Activated CD8-positive, alpha-beta T cell treated with anti-CD3 and anti-CD28 coated beads for 36 hours (primary cell): ENCODE results near the gene FGF18. TPM values are rescaled to one million over a fixed set of nuclear protein-coding genes. Genes with fewer than 3 reads are reported as not detected.

Experiments
- ATAC-seq: fragments of 200-7000 bp; cut with Tn5 transposase; one replicate; pipeline ENCODE4 v1.10.0; 2021; ENCODE audit warnings: mild to moderate bottlenecking, moderate library complexity
- CTCF ChIA-PET: fragments of 350-600 bp; sonication (Branson Sonifier 250); formaldehyde crosslinking; loops from one replicate; lab custom pipeline; 2021; ENCODE audit warnings: antibody characterized with exemption; lab: Charles Lee
- POLR2A ChIA-PET: fragments of 350-600 bp; sonication (Branson Sonifier 250); formaldehyde crosslinking; loops from one replicate; lab custom pipeline; 2021; ENCODE audit warnings: antibody characterized with exemption; lab: Charles Lee
- DNase-seq: peaks from one replicate; pipeline ENCODE4 v3.0.0-alpha.2; 2020
- H3K27ac Mint-ChIP-seq: one replicate; pipeline ENCODE4 v1.8.0; 2021; ENCODE audit warnings: mild to moderate bottlenecking, mixed read lengths
- H3K27me3 Mint-ChIP-seq: one replicate; pipeline ENCODE4 v1.8.0; 2021; ENCODE audit warnings: mixed read lengths
- H3K36me3 Mint-ChIP-seq: one replicate; pipeline ENCODE4 v1.8.0; 2021; ENCODE audit warnings: low read depth, mixed read lengths
- H3K4me1 Mint-ChIP-seq: one replicate; pipeline ENCODE4 v1.8.0; 2021; ENCODE audit warnings: low read depth, mixed read lengths
- H3K4me3 Mint-ChIP-seq: one replicate; pipeline ENCODE4 v1.8.0; 2021; ENCODE audit warnings: mild to moderate bottlenecking, moderate library complexity, mixed read lengths
- H3K9me3 Mint-ChIP-seq: one replicate; pipeline ENCODE4 v1.8.0; 2021; ENCODE audit warnings: mixed read lengths
- intact Hi-C: fragments of 100-400 bp; cut with micrococcal nuclease; formaldehyde crosslinking; loops from one replicate; pipeline ENCODE4 v1.10.0; 2022
- total RNA-seq, 2 experiments: library from RNA; stranded (reverse); gene quantifications; one replicate each; pipeline ENCODE4 v1.2.3, GENCODE V29; 2021
- TF ChIP-seq, protein P1 (sequence below): fragments of 200-600 bp; IDR thresholded peaks from one replicate; pipeline ENCODE4 v1.8.0; 2022; ENCODE audit warnings: antibody characterized with exemption, mild to moderate bottlenecking

Gene FGF18
- total RNA-seq, 2 experiments from 2014 or later, result 0.18 TPM; not detected in 1

DNA sequence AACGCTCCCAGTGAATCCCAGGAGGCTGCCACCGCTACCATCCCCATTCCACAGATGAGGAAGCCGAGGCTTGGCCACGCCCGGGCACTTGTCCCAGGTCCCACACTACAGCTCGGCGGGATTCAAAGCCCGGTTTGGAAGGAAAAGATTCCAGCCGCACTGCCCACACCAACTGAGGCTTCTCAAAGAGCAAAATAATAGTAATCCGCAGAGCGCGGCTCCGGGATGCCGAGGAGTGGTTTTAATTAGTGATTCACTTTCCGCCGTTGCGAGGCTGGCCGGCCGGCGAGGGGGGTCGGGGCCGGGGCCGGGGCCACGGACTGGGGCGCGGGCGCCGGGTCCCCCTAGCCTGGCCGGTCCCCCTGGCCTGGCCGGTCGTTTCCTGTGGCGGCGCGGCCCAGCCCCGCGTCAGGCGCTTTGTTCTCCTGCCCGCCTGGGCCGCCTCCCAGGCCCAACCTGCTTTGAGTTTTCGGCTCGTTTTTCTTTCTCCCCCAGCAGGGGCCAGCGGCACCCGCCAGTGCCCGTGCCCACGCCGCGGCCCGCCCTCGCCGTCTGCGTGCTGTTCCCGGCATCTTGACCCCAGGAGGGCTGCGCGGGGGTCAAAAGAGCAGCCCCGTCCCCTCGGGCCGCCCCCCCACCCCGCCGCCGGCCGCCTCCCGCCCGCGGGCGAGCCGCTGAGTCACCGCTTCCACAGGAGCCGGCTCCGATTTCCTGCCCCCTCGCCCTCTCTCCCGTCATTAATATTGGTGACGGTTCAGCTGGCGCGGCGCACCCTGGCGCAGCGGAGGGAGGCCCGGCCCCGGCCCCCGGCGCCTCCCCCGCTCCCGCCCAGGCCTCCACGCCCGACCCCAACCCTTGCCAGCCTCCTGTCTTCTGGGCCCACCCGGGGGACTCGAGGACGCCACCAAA lies 31.2 kb downstream of the FGF18 start:
- peaks cover 43% of the 10 kb centered on the region for H3K27me3 Mint-ChIP-seq
- ATAC-seq, result peak; percentile 80
- CTCF ChIA-PET, result no interaction called here

DNA sequence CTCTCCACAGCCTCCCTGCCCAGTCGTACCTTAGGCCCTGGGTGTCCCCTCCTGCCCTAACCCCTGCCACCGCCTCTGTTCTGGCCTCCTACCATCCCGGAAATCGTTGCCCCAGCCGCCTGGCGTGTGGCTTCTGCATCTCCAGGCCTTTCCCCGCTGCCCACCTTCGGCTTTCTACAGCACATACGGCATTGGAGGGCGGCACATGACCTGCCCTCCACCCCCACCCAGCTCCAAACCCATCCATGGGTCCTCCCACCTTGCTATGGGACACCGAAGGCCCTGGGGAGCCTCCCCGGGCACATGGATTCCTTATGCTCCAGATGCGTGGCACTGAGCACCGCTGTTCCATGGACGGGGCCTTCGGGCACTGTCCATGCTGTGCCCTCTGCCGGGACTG lies 32.0 kb downstream of the FGF18 start:
- H3K4me3 Mint-ChIP-seq, result no peak overlapping the region
- TF ChIP-seq, protein P1, sequence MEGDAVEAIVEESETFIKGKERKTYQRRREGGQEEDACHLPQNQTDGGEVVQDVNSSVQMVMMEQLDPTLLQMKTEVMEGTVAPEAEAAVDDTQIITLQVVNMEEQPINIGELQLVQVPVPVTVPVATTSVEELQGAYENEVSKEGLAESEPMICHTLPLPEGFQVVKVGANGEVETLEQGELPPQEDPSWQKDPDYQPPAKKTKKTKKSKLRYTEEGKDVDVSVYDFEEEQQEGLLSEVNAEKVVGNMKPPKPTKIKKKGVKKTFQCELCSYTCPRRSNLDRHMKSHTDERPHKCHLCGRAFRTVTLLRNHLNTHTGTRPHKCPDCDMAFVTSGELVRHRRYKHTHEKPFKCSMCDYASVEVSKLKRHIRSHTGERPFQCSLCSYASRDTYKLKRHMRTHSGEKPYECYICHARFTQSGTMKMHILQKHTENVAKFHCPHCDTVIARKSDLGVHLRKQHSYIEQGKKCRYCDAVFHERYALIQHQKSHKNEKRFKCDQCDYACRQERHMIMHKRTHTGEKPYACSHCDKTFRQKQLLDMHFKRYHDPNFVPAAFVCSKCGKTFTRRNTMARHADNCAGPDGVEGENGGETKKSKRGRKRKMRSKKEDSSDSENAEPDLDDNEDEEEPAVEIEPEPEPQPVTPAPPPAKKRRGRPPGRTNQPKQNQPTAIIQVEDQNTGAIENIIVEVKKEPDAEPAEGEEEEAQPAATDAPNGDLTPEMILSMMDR, result no peak
- H3K9me3 Mint-ChIP-seq, result no peaks in the 10 kb centered on the region
- no peaks in the 10 kb centered on the region for H3K36me3 Mint-ChIP-seq
- no peak for DNase-seq
- ChIA-PET POLR2A (no interaction called here), CTCF (no interaction called here)
- intact Hi-C loops, result no loop called here
- ATAC-seq, result no peak
- peaks cover 2% of the 10 kb centered on the region for H3K4me1 Mint-ChIP-seq
- peaks cover 43% of the 10 kb centered on the region for H3K27me3 Mint-ChIP-seq
- no peak overlapping the region for H3K27ac Mint-ChIP-seq

More for the DNA sequence above, 31.2 kb downstream of the FGF18 start:
- DNase-seq, result peak; percentile 52
- Mint-ChIP-seq H3K4me3 (no peak overlapping the region), H3K36me3 (no peaks in the 10 kb centered on the region), H3K4me1 (peaks cover 2% of the 10 kb centered on the region), H3K9me3 (no peaks in the 10 kb centered on the region), H3K27ac (no peak overlapping the region)
- intact Hi-C loops, result no loop called here
- TF ChIP-seq, protein P1, result no peak
- POLR2A ChIA-PET, result interaction anchor here (1.0 kb wide), 1 partner anchor 9 kb away, joined by 4 read pairs; no protein-coding TSS in a partner anchor

DNA sequence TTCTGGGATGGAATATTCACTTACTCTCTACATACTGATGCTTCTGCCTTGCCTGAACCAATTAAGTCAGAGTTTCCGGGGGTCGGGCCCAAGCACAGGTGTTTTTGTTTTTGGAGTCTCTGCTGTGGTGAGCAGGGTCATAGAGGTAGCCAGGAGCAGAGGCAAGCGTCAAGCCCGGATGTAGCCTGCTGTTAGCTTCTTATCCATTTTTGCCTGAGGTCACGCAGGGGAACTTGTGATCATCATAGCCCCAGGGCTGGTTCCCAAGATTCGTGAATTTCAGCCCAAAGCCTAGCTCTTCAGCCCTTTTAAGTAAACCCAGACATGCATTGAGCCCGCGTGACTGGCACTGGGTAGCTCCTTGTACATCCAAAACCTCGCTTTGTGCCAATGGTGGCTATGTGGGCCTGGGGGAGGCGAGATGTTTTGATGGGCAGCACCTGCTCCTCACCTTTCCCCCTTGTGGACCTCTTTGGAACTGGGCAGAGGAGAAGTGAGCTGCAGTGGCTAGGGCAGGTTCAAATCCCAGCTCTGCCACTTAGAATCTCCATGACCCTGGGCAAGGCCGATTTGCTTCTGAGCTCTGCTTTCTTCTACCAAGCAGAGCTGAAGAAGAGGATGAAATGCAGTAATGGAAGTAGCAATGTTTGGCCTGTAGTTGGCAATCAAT lies 33.7 kb downstream of the FGF18 start:
- no peaks in the 10 kb centered on the region for H3K36me3 Mint-ChIP-seq
- no peak for ATAC-seq
- no peak overlapping the region for H3K27ac Mint-ChIP-seq
- POLR2A ChIA-PET, result no interaction called here
- H3K4me3 Mint-ChIP-seq, result no peak overlapping the region
- CTCF ChIA-PET, result no interaction called here
- H3K27me3 Mint-ChIP-seq, result peaks cover 40% of the 10 kb centered on the region
- DNase-seq, result no peak
- peaks cover 2% of the 10 kb centered on the region for H3K4me1 Mint-ChIP-seq
- no peaks in the 10 kb centered on the region for H3K9me3 Mint-ChIP-seq
- intact Hi-C loops, result no loop called here
- TF ChIP-seq, protein P1, result no peak

DNA sequence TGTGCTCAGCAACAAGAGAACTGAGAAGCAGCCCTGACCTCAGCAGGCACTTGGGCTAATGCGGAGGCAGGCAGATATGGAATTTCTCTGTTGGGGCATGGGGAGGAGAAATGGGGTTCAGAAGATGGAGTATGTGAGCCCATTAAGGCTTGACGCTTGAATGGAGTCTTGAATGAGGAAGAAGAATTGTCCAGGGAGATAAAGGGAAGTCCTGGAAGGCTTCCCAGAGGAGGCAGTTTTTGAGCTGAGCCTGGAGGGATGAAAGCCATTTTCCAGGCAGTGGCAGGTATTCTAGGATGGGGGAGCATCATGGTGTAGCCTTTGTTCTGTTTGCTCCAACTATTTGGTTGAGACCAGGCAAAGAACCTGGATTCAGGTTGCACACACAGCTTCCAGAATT lies 34.5 kb downstream of the FGF18 start:
- H3K27me3 Mint-ChIP-seq, result peaks cover 34% of the 10 kb centered on the region
- ATAC-seq (no peak), DNase-seq (no peak)
- no peak overlapping the region for H3K27ac Mint-ChIP-seq
- no peaks in the 10 kb centered on the region for H3K9me3 Mint-ChIP-seq
- no peak overlapping the region for H3K4me3 Mint-ChIP-seq
- intact Hi-C loops, result no loop called here
- no peaks in the 10 kb centered on the region for H3K36me3 Mint-ChIP-seq
- POLR2A ChIA-PET, result no interaction called here
- peaks cover 2% of the 10 kb centered on the region for H3K4me1 Mint-ChIP-seq
- TF ChIP-seq, protein P1, result no peak
- CTCF ChIA-PET, result no interaction called here

DNA sequence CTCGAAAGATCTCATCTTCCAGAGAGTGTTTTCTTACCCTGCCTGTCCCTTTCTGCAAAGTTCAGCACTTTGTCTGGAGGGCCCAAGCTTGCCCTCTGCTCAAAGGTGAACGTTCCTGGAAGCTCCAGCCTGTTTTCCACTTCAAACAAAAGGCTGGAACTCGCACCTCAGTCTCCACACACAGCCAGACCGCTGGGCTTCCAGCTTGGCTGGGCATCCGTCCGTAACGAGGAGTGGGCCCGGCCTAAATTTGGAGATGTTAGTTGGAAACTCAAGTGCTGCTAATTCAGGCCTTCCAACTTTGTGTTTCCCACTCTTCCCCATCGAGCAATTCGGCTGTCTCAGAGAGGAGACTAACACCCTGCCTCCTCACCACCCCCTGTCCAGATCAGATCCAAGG lies 35.1 kb downstream of the FGF18 start:
- H3K4me1 Mint-ChIP-seq, result peaks cover 2% of the 10 kb centered on the region
- DNase-seq (no peak), ATAC-seq (no peak)
- intact Hi-C loops, result no loop called here
- no peak overlapping the region for H3K27ac Mint-ChIP-seq
- peaks cover 29% of the 10 kb centered on the region for H3K27me3 Mint-ChIP-seq
- TF ChIP-seq, protein P1, result no peak
- H3K9me3 Mint-ChIP-seq, result no peaks in the 10 kb centered on the region
- CTCF ChIA-PET, result no interaction called here
- H3K4me3 Mint-ChIP-seq, result no peak overlapping the region
- POLR2A ChIA-PET, result no interaction called here
- no peaks in the 10 kb centered on the region for H3K36me3 Mint-ChIP-seq
